ENCODE results near the gene ODF2L. TPM values are rescaled to one million over a fixed set of nuclear protein-coding genes. Genes with fewer than 3 reads are reported as not detected.

The ODF2L gene
- total RNA-seq, 1 donor from 2014 or later = 28.2 TPM

DNA sequence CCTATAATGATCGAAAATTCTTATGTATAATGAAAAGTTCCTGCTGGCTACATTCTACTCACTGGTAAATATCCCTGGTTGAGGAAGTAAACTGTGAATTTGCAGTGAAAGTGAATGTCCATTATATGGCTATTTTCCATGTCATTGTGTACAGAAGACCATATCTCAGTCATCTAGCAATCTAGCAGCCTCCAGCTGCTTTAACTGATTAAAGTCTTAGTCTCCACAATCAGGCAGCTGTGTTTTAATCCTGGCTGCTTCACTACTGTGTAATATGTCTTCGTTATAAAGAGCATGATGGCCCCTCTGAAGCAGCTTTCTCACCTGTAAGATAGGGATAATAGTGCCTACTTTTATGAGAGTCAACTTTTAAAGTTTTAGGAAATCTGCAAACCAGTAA is 39.2 kb upstream of the ODF2L start:
- Mint-ChIP-seq H3K27ac (ENCODE audit: unreplicated experiment) (no peak overlapping the region), H3K27me3 (ENCODE audit: low read depth) (peaks cover 12% of the 10 kb centered on the region), H3K9me3 (ENCODE audit: low read depth) (no peaks in the 10 kb centered on the region), H3K4me3 (ENCODE audit: unreplicated experiment) (no peak overlapping the region), H3K4me1 (ENCODE audit: low read depth) (no peaks in the 10 kb centered on the region), H3K36me3 (ENCODE audit: low read depth) (no peaks in the 10 kb centered on the region)
- TF ChIP-seq, protein P1, sequence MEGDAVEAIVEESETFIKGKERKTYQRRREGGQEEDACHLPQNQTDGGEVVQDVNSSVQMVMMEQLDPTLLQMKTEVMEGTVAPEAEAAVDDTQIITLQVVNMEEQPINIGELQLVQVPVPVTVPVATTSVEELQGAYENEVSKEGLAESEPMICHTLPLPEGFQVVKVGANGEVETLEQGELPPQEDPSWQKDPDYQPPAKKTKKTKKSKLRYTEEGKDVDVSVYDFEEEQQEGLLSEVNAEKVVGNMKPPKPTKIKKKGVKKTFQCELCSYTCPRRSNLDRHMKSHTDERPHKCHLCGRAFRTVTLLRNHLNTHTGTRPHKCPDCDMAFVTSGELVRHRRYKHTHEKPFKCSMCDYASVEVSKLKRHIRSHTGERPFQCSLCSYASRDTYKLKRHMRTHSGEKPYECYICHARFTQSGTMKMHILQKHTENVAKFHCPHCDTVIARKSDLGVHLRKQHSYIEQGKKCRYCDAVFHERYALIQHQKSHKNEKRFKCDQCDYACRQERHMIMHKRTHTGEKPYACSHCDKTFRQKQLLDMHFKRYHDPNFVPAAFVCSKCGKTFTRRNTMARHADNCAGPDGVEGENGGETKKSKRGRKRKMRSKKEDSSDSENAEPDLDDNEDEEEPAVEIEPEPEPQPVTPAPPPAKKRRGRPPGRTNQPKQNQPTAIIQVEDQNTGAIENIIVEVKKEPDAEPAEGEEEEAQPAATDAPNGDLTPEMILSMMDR (IDR thresholded peaks at IDR 0.05) = no peak
- DNase-seq (ENCODE audit: low spot score) = no peak

DNA sequence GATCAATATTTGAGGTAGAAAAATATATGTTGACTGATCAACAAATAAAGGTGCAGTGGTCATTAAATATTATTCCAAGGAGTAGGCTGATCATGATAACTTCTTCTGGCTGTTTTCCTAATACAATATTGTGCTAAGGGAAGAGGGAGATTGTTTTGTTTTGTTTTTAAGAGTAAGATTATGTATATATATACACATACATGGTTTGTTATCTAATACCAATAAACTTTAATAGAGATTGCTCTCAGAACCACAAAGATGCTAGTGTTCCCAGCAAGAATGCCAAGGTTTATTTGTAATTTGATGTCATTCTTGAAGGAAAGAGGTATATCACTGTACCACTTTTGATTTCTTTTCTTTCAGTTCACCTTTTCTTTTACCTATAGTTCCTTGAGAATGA is 37.9 kb upstream of the ODF2L start:
- peaks cover 10% of the 10 kb centered on the region for H3K27me3 Mint-ChIP-seq (ENCODE audit: low read depth)
- no peak overlapping the region for H3K27ac Mint-ChIP-seq (ENCODE audit: unreplicated experiment)
- TF ChIP-seq, protein P1 (IDR thresholded peaks at IDR 0.05) = no peak
- H3K4me1 Mint-ChIP-seq (ENCODE audit: low read depth) = no peaks in the 10 kb centered on the region
- H3K4me3 Mint-ChIP-seq (ENCODE audit: unreplicated experiment) = no peak overlapping the region
- no peak for DNase-seq (ENCODE audit: low spot score)
- no peaks in the 10 kb centered on the region for H3K9me3 Mint-ChIP-seq (ENCODE audit: low read depth)
- no peaks in the 10 kb centered on the region for H3K36me3 Mint-ChIP-seq (ENCODE audit: low read depth)

DNA sequence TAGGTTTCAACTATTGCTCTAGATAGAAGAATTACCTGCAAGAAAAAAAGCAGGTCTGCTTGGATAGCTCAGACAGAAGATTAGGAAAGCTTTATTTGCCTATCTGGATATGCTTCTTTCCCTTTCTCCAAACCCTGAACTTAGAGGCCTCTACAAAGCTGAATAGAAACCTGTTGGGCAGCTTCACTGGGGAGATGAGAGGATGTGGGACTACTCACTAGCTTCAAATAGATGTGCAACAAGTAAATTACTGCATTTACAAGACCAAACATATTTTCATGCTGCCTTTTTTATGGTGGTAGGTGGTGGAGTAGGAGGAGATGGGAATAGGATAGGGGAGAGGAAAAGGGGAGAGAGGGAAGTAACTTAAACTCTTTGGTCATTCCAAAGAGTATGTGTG is 34.3 kb upstream of the ODF2L start:
- DNase-seq (ENCODE audit: low spot score) = no peak
- H3K27ac Mint-ChIP-seq (ENCODE audit: unreplicated experiment) = no peak overlapping the region
- H3K36me3 Mint-ChIP-seq (ENCODE audit: low read depth) = no peaks in the 10 kb centered on the region
- TF ChIP-seq, protein P1 (IDR thresholded peaks at IDR 0.05) = no peak
- no peaks in the 10 kb centered on the region for H3K4me1 Mint-ChIP-seq (ENCODE audit: low read depth)
- H3K27me3 Mint-ChIP-seq (ENCODE audit: low read depth) = peaks cover 2% of the 10 kb centered on the region
- no peak overlapping the region for H3K4me3 Mint-ChIP-seq (ENCODE audit: unreplicated experiment)
- no peaks in the 10 kb centered on the region for H3K9me3 Mint-ChIP-seq (ENCODE audit: low read depth)

DNA sequence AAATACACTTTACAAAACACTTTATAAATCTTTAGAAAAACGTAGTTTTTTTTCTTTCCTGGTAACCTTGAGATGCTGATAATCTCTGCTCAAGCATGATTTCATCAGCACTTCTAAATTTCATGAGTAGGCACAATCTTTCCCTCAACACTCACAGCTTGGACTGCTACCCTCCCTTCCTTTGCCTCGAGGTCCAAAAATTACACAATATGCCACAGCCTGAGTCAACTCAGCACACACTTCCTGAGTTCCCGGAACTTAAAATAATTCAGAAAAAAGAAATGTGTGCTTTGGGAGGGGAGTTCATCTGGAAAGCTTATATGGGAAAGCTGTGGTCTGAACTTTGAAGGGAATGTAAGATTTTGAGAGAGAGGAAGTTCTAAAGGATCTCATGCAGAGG is 33.7 kb upstream of the ODF2L start:
- TF ChIP-seq, protein P1 (IDR thresholded peaks at IDR 0.05) = no peak
- H3K4me3 Mint-ChIP-seq (ENCODE audit: unreplicated experiment) = no peak overlapping the region
- no peaks in the 10 kb centered on the region for H3K36me3 Mint-ChIP-seq (ENCODE audit: low read depth)
- H3K9me3 Mint-ChIP-seq (ENCODE audit: low read depth) = no peaks in the 10 kb centered on the region
- DNase-seq (ENCODE audit: low spot score) = no peak
- H3K27me3 Mint-ChIP-seq (ENCODE audit: low read depth) = no peaks in the 10 kb centered on the region
- H3K4me1 Mint-ChIP-seq (ENCODE audit: low read depth) = no peaks in the 10 kb centered on the region
- no peak overlapping the region for H3K27ac Mint-ChIP-seq (ENCODE audit: unreplicated experiment)

DNA sequence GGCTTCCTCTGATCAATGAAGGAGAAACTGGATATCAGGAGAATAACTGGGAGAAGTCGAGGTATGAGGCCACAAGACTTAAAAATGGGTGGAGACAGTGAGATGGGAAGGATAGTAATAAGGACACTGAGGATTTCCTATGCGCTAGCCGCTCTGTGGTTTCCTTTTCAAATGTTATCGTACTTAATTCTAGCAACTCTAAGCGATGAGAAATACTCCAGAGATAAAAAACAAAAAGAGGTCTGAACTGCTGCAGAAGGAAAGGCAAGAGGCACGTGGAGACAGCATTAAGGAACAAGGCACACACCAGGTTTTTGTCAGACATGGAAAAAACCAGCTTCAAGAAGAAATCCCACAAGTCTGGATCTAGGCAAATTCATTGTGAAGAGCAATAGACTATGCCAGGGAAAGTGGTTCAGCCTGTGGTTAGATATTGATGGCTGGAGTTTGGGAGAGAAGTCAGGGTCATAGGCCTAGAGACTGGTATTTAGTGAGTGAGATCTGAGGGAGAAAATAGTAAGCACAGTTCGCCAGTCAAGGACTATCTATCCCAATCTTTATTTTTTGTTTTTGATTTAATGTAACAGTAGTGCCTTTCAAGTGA is 33.1 kb upstream of the ODF2L start:
- no peaks in the 10 kb centered on the region for H3K4me1 Mint-ChIP-seq (ENCODE audit: low read depth)
- no peaks in the 10 kb centered on the region for H3K36me3 Mint-ChIP-seq (ENCODE audit: low read depth)
- H3K27me3 Mint-ChIP-seq (ENCODE audit: low read depth) = no peaks in the 10 kb centered on the region
- H3K9me3 Mint-ChIP-seq (ENCODE audit: low read depth) = no peaks in the 10 kb centered on the region
- H3K27ac Mint-ChIP-seq (ENCODE audit: unreplicated experiment) = no peak overlapping the region
- no peak for DNase-seq (ENCODE audit: low spot score)
- H3K4me3 Mint-ChIP-seq (ENCODE audit: unreplicated experiment) = no peak overlapping the region
- TF ChIP-seq, protein P1 (IDR thresholded peaks at IDR 0.05) = no peak
